SK-N-SH (cell line): ENCODE results near the gene CLN6. TPM values are rescaled to one million over a fixed set of nuclear protein-coding genes. Genes with fewer than 3 reads are reported as not detected.

ENCODE experiments used
- CTCF ChIA-PET: fragments of 300-600, 350-600 bp; formaldehyde crosslinking; extraction: SDS; loops from one replicate; lab custom pipeline; 2021; lab: Yijun Ruan, JAX
- POLR2A ChIA-PET: fragments of 350-600 bp; sonication (Branson Sonifier 250); formaldehyde crosslinking; extraction: SDS; loops from one replicate; lab custom pipeline; 2020; ENCODE audit warnings: antibody characterized with exemption, inconsistent platforms; lab: Yijun Ruan, JAX
- DNase-seq: peaks from one replicate; pipeline ENCODE4 v3.0.0; 2012
- H2AFZ ChIP-seq: fragments of 200-600 bp; sonication (generic); 2 replicates; pipeline ENCODE4 v1.8.1; 2016; ENCODE audit warnings: antibody characterized with exemption, mild to moderate bottlenecking, low read depth
- H3F3A ChIP-seq: fragments of 200-600 bp; sonication (generic); replicated peaks from 2 replicates; pipeline ENCODE3; 2016; ENCODE audit warnings: antibody characterized with exemption, mild to moderate bottlenecking; ENCODE audit not compliant: insufficient read depth
- H3K27ac ChIP-seq, 2 experiments: fragments of 200-500 bp in 1 of 2; fragments of 200-600 bp in 1 of 2; sonication (Bioruptor generic) in 1 of 2; sonication (generic), shearing (Covaris generic) in 1 of 2; 2 replicates each; pipeline versions ENCODE4 v1.5.1 to v1.6.1; 2014 to 2016; ENCODE audit warnings: low read depth in 2 of 2, inconsistent platforms in 1 of 2, low read length in 1 of 2, mild to moderate bottlenecking in 1 of 2, mixed read lengths in 1 of 2
- H3K27me3 ChIP-seq: fragments of 200-600 bp; sonication (generic), shearing (Covaris generic); 2 replicates; pipeline ENCODE4 v1.6.1; 2016; ENCODE audit warnings: mixed run types; ENCODE audit not compliant: insufficient read depth
- H3K36me3 ChIP-seq, 2 experiments: fragments of 200-500 bp in 1 of 2; fragments of 200-600 bp in 1 of 2; sonication (Bioruptor generic) in 1 of 2; sonication (generic) in 1 of 2; replicated peaks in 1 of 2; 2 replicates each; pipeline versions ENCODE3 to v1.5.1; 2014 to 2016; ENCODE audit warnings: low read length in 1 of 2, mild to moderate bottlenecking in 1 of 2; ENCODE audit not compliant: insufficient read depth in 2 of 2, control insufficient read depth in 1 of 2
- H3K4me1 ChIP-seq, 2 experiments: fragments of 200-500 bp in 1 of 2; fragments of 200-600 bp in 1 of 2; sonication (Bioruptor generic) in 1 of 2; sonication (generic), shearing (Covaris generic) in 1 of 2; 2 replicates each; pipeline versions ENCODE4 v1.5.1 to v1.6.1; 2014 to 2016; ENCODE audit warnings: low read depth in 1 of 2, low read length in 1 of 2, mixed run types in 1 of 2; ENCODE audit not compliant: insufficient read depth in 2 of 2, control insufficient read depth in 1 of 2
- H3K4me2 ChIP-seq: fragments of 200-600 bp; sonication (generic), shearing (Covaris generic); 2 replicates; pipeline ENCODE4 v1.6.1; 2017; ENCODE audit warnings: mixed run types
- H3K4me3 ChIP-seq, 2 experiments: fragments of 200-500 bp in 1 of 2; fragments of 200-600 bp in 1 of 2; sonication (Bioruptor generic) in 1 of 2; sonication (generic), shearing (Covaris generic) in 1 of 2; 2 replicates each; pipeline versions ENCODE4 v1.5.1 to v1.8.1; 2014 to 2016; ENCODE audit warnings: low read depth in 2 of 2, inconsistent platforms in 1 of 2, low read length in 1 of 2, mild to moderate bottlenecking in 1 of 2, mixed read lengths in 1 of 2, moderate library complexity in 1 of 2
- H3K79me2 ChIP-seq: fragments of 200-600 bp; sonication (generic); 2 replicates; pipeline ENCODE4 v1.8.1; 2017; ENCODE audit warnings: mild to moderate bottlenecking; ENCODE audit not compliant: insufficient read depth
- H3K9ac ChIP-seq: fragments of 200-600 bp; sonication (generic); 2 replicates; pipeline ENCODE4 v1.6.1; 2017; ENCODE audit warnings: mixed run types
- H3K9me2 ChIP-seq: fragments of 200-600 bp; sonication (generic); 2 replicates; pipeline ENCODE4 v1.6.1; 2017; ENCODE audit warnings: mixed run types
- H3K9me3 ChIP-seq: fragments of 200-600 bp; sonication (generic); 2 replicates; pipeline ENCODE4 v1.6.1; 2017; ENCODE audit warnings: mixed run types, mild to moderate bottlenecking, moderate library complexity
- H4K20me1 ChIP-seq: fragments of 200-600 bp; sonication (generic); 2 replicates; pipeline ENCODE4 v1.6.1; 2017; ENCODE audit warnings: mild to moderate bottlenecking, mixed run types; ENCODE audit not compliant: insufficient read depth
- EP300 ChIP-seq, 2 experiments: IDR thresholded peaks; 2 replicates each; pipeline versions ENCODE4 v1.4.0 to v1.6.1; 2012; ENCODE audit warnings: borderline replicate concordance in 1 of 2, low read depth in 1 of 2, low read length in 1 of 2
- FOSL2 ChIP-seq: IDR thresholded peaks from 2 replicates; pipeline ENCODE4 v1.4.0; 2012; ENCODE audit warnings: low read depth, mild to moderate bottlenecking, moderate library complexity, borderline replicate concordance
- FOXJ3 ChIP-seq: sonication (generic); formaldehyde crosslinking; IDR thresholded peaks from 2 replicates; pipeline ENCODE4 v1.5.1; 2020; ENCODE audit warnings: mild to moderate bottlenecking, missing genetic modification reagents
- JUND ChIP-seq: IDR thresholded peaks from 2 replicates; pipeline ENCODE4 v1.4.0; 2012
- MAX ChIP-seq: IDR thresholded peaks from 2 replicates; pipeline ENCODE4 v1.4.0; 2012; ENCODE audit warnings: low read depth
- MEF2A ChIP-seq: IDR thresholded peaks from 2 replicates; pipeline ENCODE4 v1.4.0; 2012; ENCODE audit warnings: low read depth, borderline replicate concordance
- NRF1 ChIP-seq: IDR thresholded peaks from 2 replicates; pipeline ENCODE4 v1.6.1; 2012; ENCODE audit warnings: low read depth, mild to moderate bottlenecking, low read length
- RAD21 ChIP-seq: IDR thresholded peaks from 2 replicates; pipeline ENCODE4 v1.6.1; 2012; ENCODE audit warnings: mild to moderate bottlenecking, low read length
- RCOR1 ChIP-seq: fragments of 150-350 bp; IDR thresholded peaks from 2 replicates; pipeline ENCODE4 v1.6.1; 2017; ENCODE audit warnings: antibody characterized with exemption, low read length
- TAF1 ChIP-seq: IDR thresholded peaks from 2 replicates; pipeline ENCODE4 v1.6.1; 2012; ENCODE audit warnings: low read depth, mild to moderate bottlenecking, low read length, moderate library complexity, borderline replicate concordance
- TCF12 ChIP-seq: IDR thresholded peaks from 2 replicates; pipeline ENCODE4 v1.4.0; 2012
- USF1 ChIP-seq: IDR thresholded peaks from 2 replicates; pipeline ENCODE4 v1.4.0; 2012; ENCODE audit warnings: low read depth, borderline replicate concordance
- USF2 ChIP-seq: fragments of 150-350 bp; IDR thresholded peaks from 2 replicates; pipeline ENCODE4 v1.6.1; 2017; ENCODE audit warnings: antibody characterized with exemption, low read length, low read depth, borderline replicate concordance
- ZBTB33 ChIP-seq: IDR thresholded peaks from 2 replicates; pipeline ENCODE4 v1.4.0; 2012; ENCODE audit warnings: low read depth, borderline replicate concordance
- WGBS: methylation state at CpG from one replicate; pipeline ENCODE4 v1.1.6; 2017; ENCODE audit warnings: low lambda C conversion rate; 5-methylcytosine and 5-hydroxymethylcytosine counted together
- polyA plus RNA-seq, 3 experiments: library from polyadenylated mRNA; depleted of rRNA; stranded (reverse); fragments of >200 nt; gene quantifications; 2 replicates each; pipeline ENCODE4 v1.2.3, GENCODE V29; 2012
- TF ChIP-seq, protein P1 (sequence below): IDR thresholded peaks from 2 replicates; pipeline ENCODE4; 2012

CLN6 gene
- polyA plus RNA-seq, 1 of the 3 experiments (the other 2 are of a cell fraction), result 27.5 TPM

GRCh38 chr15:68232449-68232848 lies 2.9 kb upstream of the CLN6 start:
- no peak overlapping the region for H3K9ac ChIP-seq
- no peak overlapping the region for H2AFZ ChIP-seq
- H3K27ac ChIP-seq, result no peak overlapping the region
- no peak for DNase-seq
- no peak for TF ChIP-seq FOXJ3 (CRISPR knock-in tag)
- TF ChIP-seq TCF12, result no peak
- no peak for TF ChIP-seq USF2
- TF ChIP-seq EP300 (IDR thresholded peaks at IDR 0.05; ENCODE audit: borderline replicate concordance in 1 of 2, low read depth in 1 of 2, low read length in 1 of 2), result no peak
- no peak for TF ChIP-seq FOSL2
- TF ChIP-seq RAD21, result no peak
- no peak for TF ChIP-seq USF1
- no peak for TF ChIP-seq TAF1
- TF ChIP-seq RCOR1, result no peak
- TF ChIP-seq MEF2A, result no peak
- no peak for TF ChIP-seq JUND
- TF ChIP-seq NRF1, result no peak
- no peak for TF ChIP-seq MAX
- no peak for TF ChIP-seq ZBTB33
- TF ChIP-seq, protein P1, sequence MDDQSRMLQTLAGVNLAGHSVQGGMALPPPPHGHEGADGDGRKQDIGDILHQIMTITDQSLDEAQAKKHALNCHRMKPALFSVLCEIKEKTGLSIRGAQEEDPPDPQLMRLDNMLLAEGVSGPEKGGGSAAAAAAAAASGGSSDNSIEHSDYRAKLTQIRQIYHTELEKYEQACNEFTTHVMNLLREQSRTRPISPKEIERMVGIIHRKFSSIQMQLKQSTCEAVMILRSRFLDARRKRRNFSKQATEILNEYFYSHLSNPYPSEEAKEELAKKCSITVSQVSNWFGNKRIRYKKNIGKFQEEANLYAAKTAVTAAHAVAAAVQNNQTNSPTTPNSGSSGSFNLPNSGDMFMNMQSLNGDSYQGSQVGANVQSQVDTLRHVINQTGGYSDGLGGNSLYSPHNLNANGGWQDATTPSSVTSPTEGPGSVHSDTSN, result no peak
- peaks cover 10 to 41% of the 10 kb centered on the region in 2 experiments; a peak in 2 of 4 replicates for H3K4me1 ChIP-seq
- no peak overlapping the region for H3K4me3 ChIP-seq
- H3K4me2 ChIP-seq, result no peak overlapping the region
- H3K9me3 ChIP-seq, result no peaks in the 10 kb centered on the region
- H3K9me2 ChIP-seq, result no peaks in the 10 kb centered on the region
- H3K36me3 ChIP-seq, result no peaks in the 10 kb centered on the region
- ChIA-PET CTCF (interaction anchor here (1.2 to 2.3 kb wide), 2 partner anchors 20 to 379 kb away, joined by 3 to 13 read pairs; no protein-coding TSS in a partner anchor), POLR2A (no interaction called here)
- no peaks in the 10 kb centered on the region for H3F3A ChIP-seq
- peaks cover 8% of the 10 kb centered on the region; the same call in 1 of the 2 replicates for H4K20me1 ChIP-seq
- no peaks in the 10 kb centered on the region for H3K27me3 ChIP-seq
- WGBS, result 76% methylated on average over 6 of the region's 6 CpGs
- H3K79me2 ChIP-seq, result peaks cover 17% of the 10 kb centered on the region
